GM19238 (cell line): ENCODE data around the gene RAD50.
"Not testable (repeated sequence)": the region's sequence is repeated elsewhere in the genome, so short reads cannot be mapped to it uniquely, and the experiment has no call there.

Experiments used
- DNase-seq: peaks from one replicate; pipeline ENCODE4 v3.0.0; 2011; ENCODE audit warnings: low spot score; ENCODE audit not compliant: insufficient read length

Gene RAD50

GRCh38 chr5:132629230-132629944 lies 72.6 kb downstream of the RAD50 start:
- DNase-seq: no peak

GRCh38 chr5:132633587-132633986 lies 76.8 kb downstream of the RAD50 start:
- DNase-seq: not testable (repeated sequence)

- no peak for DNase-seq
These were observed 79.1 kb downstream of the RAD50 start for GRCh38 chr5:132635873-132636272.

- no peak for DNase-seq
These were observed 80.5 kb downstream of the RAD50 start for GRCh38 chr5:132637241-132637640.

- no peak for DNase-seq
These were observed 82.9 kb downstream of the RAD50 start for GRCh38 chr5:132639706-132640130.

GRCh38 chr5:132640613-132641012 lies 83.8 kb downstream of the RAD50 start:
- DNase-seq: no peak

GRCh38 chr5:132641241-132641723 lies 84.5 kb downstream of the RAD50 start:
- DNase-seq: no peak

GRCh38 chr5:132641841-132642240 lies 85.1 kb downstream of the RAD50 start:
- no peak for DNase-seq

- DNase-seq: no peak
These were observed 87.4 kb downstream of the RAD50 start for GRCh38 chr5:132644177-132644576.

- DNase-seq: no peak
These were observed 89.9 kb downstream of the RAD50 start for GRCh38 chr5:132646583-132647266.

GRCh38 chr5:132647473-132647872 lies 90.7 kb downstream of the RAD50 start:
- no peak for DNase-seq

GRCh38 chr5:132648355-132648754 lies 91.6 kb downstream of the RAD50 start:
- DNase-seq: no peak

GRCh38 chr5:132651838-132652469 lies 95.2 kb downstream of the RAD50 start:
- no peak for DNase-seq

- no peak for DNase-seq
These were observed 96.9 kb downstream of the RAD50 start for GRCh38 chr5:132653716-132654115.

- DNase-seq: no peak
These were observed 99.3 kb downstream of the RAD50 start for GRCh38 chr5:132655821-132656773.

GRCh38 chr5:132656774-132657355 lies 100.1 kb downstream of the RAD50 start:
- DNase-seq: no peak

- no peak for DNase-seq
These were observed 101.1 kb downstream of the RAD50 start, which contains the start of gene IL13 for GRCh38 chr5:132657676-132658380. IL13 (plus strand) TSS chr5:132658173; CDS start chr5:132658187, 14 bp downstream.

GRCh38 chr5:132658381-132659302 lies 101.9 kb downstream of the RAD50 start:
- no peak for DNase-seq
